ENCODE measurements around the gene PRKCZ. TPM values are rescaled to one million over a fixed set of nuclear protein-coding genes. Genes with fewer than 3 reads are reported as not detected.

The PRKCZ gene
- total RNA-seq, 3 donors from 2014 or later (not counting 1 experiment from before 2014, with no cell fraction given) = 25.1 to 37.1 (median 30.5) TPM

- H3K4me3 ChIP-seq (ENCODE audit: low read length) = no peak overlapping the region
- no peak overlapping the region for H3K4me3 Mint-ChIP-seq
- H3K36me3 ChIP-seq (ENCODE audit: control insufficient read depth, insufficient read depth, low read length) = no peaks in the 10 kb centered on the region
- H3K27ac ChIP-seq (ENCODE audit: low read length) = no peak overlapping the region
- H3K36me3 Mint-ChIP-seq = no peaks in the 10 kb centered on the region
- intact Hi-C loops (cut with micrococcal nuclease) = no loop called here
- H3K27me3 ChIP-seq (ENCODE audit: control insufficient read depth, insufficient read depth, low read length) = no peaks in the 10 kb centered on the region
- DNase-seq (no peak), ATAC-seq (no peak)
- no peaks in the 10 kb centered on the region for H3K9me3 Mint-ChIP-seq
- no peaks in the 10 kb centered on the region for H3K27me3 Mint-ChIP-seq (ENCODE audit: low read depth in 2 of 2)
- 94% methylated on average over 37 of the region's 38 CpGs for WGBS (ENCODE audit: insufficient coverage)
- H3K9me3 ChIP-seq (ENCODE audit: control insufficient read depth, insufficient read depth, low read length) = no peaks in the 10 kb centered on the region
- no peak overlapping the region for H3K27ac Mint-ChIP-seq
- peaks cover 16% of the 10 kb centered on the region for H3K4me1 ChIP-seq (ENCODE audit: control insufficient read depth, insufficient read depth, low read length)
- peaks cover 0 to 6% of the 10 kb centered on the region in 2 donors for H3K4me1 Mint-ChIP-seq
- TF ChIP-seq CTCF (IDR thresholded peaks at IDR 0.05) = no peak
Measured at GRCh38 chr1:2185880-2186855, 136.0 kb downstream of the PRKCZ start.

- peaks cover 16% of the 10 kb centered on the region for H3K4me1 ChIP-seq (ENCODE audit: control insufficient read depth, insufficient read depth, low read length)
- Mint-ChIP-seq H3K4me1 (peaks cover 0 to 6% of the 10 kb centered on the region in 2 donors), H3K9me3 (no peaks in the 10 kb centered on the region), H3K4me3 (no peak overlapping the region), H3K36me3 (no peaks in the 10 kb centered on the region), H3K27me3 (ENCODE audit: low read depth in 2 of 2) (no peaks in the 10 kb centered on the region), H3K27ac (no peak overlapping the region)
- H3K9me3 ChIP-seq (ENCODE audit: control insufficient read depth, insufficient read depth, low read length) = no peaks in the 10 kb centered on the region
- WGBS (ENCODE audit: insufficient coverage) = 96% methylated on average over 9 of the region's 9 CpGs
- intact Hi-C loops (cut with micrococcal nuclease) = no loop called here
- no peak overlapping the region for H3K27ac ChIP-seq (ENCODE audit: low read length)
- H3K27me3 ChIP-seq (ENCODE audit: control insufficient read depth, insufficient read depth, low read length) = no peaks in the 10 kb centered on the region
- no peaks in the 10 kb centered on the region for H3K36me3 ChIP-seq (ENCODE audit: control insufficient read depth, insufficient read depth, low read length)
- H3K4me3 ChIP-seq (ENCODE audit: low read length) = no peak overlapping the region
- DNase-seq (no peak), ATAC-seq (no peak)
- no peak for TF ChIP-seq CTCF (IDR thresholded peaks at IDR 0.05)
Measured at GRCh38 chr1:2186901-2187300, 136.7 kb downstream of the PRKCZ start.

GRCh38 chr1:2187619-2188018 is 137.4 kb downstream of the PRKCZ start:
- Mint-ChIP-seq H3K4me3 (no peak overlapping the region), H3K36me3 (no peaks in the 10 kb centered on the region), H3K27me3 (ENCODE audit: low read depth in 2 of 2) (no peaks in the 10 kb centered on the region), H3K4me1 (peaks cover 0 to 6% of the 10 kb centered on the region in 2 donors), H3K9me3 (no peaks in the 10 kb centered on the region), H3K27ac (peak overlapping the region in 1 of 2 donors; percentile 91)
- intact Hi-C loops (cut with micrococcal nuclease) = no loop called here
- no peak for ATAC-seq
- no peak for DNase-seq
- Histone ChIP-seq H3K9me3 (ENCODE audit: control insufficient read depth, insufficient read depth, low read length) (no peaks in the 10 kb centered on the region), H3K4me3 (ENCODE audit: low read length) (no peak overlapping the region), H3K27me3 (ENCODE audit: control insufficient read depth, insufficient read depth, low read length) (no peaks in the 10 kb centered on the region), H3K36me3 (ENCODE audit: control insufficient read depth, insufficient read depth, low read length) (no peaks in the 10 kb centered on the region), H3K27ac (ENCODE audit: low read length) (no peak overlapping the region), H3K4me1 (ENCODE audit: control insufficient read depth, insufficient read depth, low read length) (peaks cover 16% of the 10 kb centered on the region)
- TF ChIP-seq CTCF (IDR thresholded peaks at IDR 0.05) = no peak
- 87% methylated on average over 13 of the region's 13 CpGs for WGBS (ENCODE audit: insufficient coverage)
